Bronchial epithelial cell (primary cell): ENCODE data around the gene C15orf61. TPM values are rescaled to one million over a fixed set of nuclear protein-coding genes. Genes with fewer than 3 reads are reported as not detected.
A peak's percentile ranks its signal among the peaks of the same experiment; 100 is the strongest.

Experiments
- DNase-seq: peaks from one replicate; pipeline ENCODE4 v3.0.0-alpha.2; 2010; ENCODE audit warnings: low read depth
- FAIRE-seq: peaks from 2 replicates; lab custom pipeline; 2011; peaks lifted over from hg19 to GRCh38; lab: Jason Lieb, UNC
- H3K27me3 ChIP-seq: 2 replicates; pipeline ENCODE4 v1.5.1; 2011; ENCODE audit warnings: low read length; ENCODE audit not compliant: control insufficient read depth, insufficient read depth
- H3K36me3 ChIP-seq: 2 replicates; pipeline ENCODE4 v1.5.1; 2011; ENCODE audit warnings: low read length; ENCODE audit not compliant: control insufficient read depth, insufficient read depth
- H3K4me3 ChIP-seq: 2 replicates; pipeline ENCODE4 v1.5.1; 2011; ENCODE audit warnings: mild to moderate bottlenecking, low read depth, low read length, control low read depth
- CTCF ChIP-seq: IDR thresholded peaks from 2 replicates; pipeline ENCODE4 v1.5.1; 2011; ENCODE audit warnings: mild to moderate bottlenecking, moderate library complexity, low read length, control low read depth, inconsistent platforms; ENCODE audit not compliant: insufficient read depth, severe bottlenecking
- total RNA-seq: library from RNA; depleted of rRNA; stranded (reverse); fragments of >200 nt; gene quantifications from 2 replicates; pipeline ENCODE4 v1.2.1, GENCODE V29; 2014

Gene C15orf61
- total RNA-seq, 1 donor from 2014 or later = 2.1 TPM

DNA sequence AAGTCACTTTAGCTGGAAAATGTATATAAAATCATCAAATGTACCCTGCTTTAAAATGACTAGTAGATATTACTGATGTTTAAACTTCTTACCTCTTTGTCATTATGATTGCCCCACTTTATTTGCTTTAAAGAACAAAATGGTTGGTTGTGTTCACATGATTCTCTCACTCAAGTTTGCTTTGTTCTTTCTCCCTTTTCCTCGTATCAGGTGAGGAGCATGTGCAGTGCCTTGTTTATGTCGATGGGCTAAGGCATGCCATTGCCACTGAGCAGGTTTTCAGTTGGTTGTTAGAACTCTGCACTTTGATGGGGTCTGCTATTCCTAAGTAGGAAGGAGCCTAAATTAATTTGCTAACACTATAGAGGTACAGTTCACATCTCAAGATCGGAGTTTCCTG is 26.9 kb downstream of the C15orf61 start:
- Histone ChIP-seq H3K4me3 (no peak overlapping the region), H3K36me3 (peaks cover 2% of the 10 kb centered on the region), H3K27me3 (no peaks in the 10 kb centered on the region)
- TF ChIP-seq CTCF = no peak
- DNase-seq (no peak), FAIRE-seq (no peak)

DNA sequence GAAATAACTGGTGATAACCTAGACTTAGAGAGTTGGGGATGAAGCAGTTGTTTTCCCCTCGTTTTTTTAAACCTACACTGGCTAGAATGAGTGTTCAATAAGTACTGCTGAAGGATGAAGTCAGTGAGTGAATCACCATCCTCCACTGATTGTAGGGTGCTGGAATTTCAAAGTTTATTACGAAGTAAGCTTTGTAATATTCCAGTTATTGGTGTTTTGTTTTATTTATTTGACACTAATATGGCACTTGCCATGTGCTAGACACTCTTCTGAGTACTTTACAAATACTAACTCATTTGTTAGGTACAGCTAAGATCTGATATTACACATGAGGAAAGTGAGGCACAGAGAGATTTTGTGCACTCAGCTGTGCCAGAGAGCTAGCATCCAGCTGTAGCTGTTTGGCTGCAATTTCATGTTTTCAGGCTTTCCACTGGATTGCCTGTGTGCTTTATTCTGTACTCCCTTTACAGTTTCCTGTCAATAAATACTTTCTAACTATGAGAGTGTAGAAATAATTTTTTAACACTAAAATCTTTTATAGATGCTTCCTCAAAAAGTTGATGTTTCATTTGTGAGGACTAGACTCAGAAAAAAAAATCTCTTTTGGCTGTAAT is 27.4 kb downstream of the C15orf61 start:
- DNase-seq (peak; percentile 43), FAIRE-seq (no peak)
- TF ChIP-seq CTCF = no peak
- Histone ChIP-seq H3K36me3 (peaks cover 2% of the 10 kb centered on the region), H3K27me3 (no peaks in the 10 kb centered on the region), H3K4me3 (no peak overlapping the region)

DNA sequence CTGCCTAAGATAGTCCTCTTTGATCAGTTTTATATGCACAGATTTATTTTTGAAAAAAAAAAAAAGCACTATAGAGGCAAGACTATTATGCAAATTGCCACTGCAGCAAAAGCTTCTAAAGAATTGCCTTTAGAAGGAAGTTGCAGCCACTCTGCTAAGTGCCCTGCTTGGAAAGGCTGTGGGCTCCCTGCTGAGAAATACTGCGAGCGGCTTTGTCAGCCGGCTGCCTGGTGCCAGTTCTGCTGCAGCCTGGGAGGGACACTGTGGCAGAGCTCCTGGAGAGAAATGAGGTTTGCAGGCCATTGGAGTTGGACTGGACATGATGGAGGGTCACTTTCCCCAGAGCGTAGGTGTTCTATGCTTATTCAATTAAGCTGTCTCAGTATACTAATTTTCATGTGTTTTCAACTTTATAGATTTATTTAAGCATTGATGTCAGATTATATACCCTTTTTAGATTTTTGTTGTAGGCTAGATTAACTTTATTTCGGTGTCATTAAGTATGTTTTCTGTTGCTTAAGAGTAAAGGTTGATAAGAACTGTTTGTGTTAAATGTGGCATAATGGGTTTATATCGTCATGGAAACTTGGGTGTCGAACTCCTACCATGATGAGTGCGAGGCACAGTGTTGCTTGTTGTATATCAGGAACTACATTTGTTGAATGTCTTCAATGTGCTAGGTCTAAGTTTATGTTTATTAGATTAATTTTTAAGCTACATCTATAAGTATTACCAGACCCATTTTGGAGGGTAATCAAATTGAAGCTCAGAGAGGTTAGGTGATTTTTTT is 28.1 kb downstream of the C15orf61 start:
- FAIRE-seq = no peak
- H3K36me3 ChIP-seq = peaks cover 2% of the 10 kb centered on the region
- DNase-seq = no peak
- no peak overlapping the region for H3K4me3 ChIP-seq
- TF ChIP-seq CTCF = no peak
- H3K27me3 ChIP-seq = no peaks in the 10 kb centered on the region

DNA sequence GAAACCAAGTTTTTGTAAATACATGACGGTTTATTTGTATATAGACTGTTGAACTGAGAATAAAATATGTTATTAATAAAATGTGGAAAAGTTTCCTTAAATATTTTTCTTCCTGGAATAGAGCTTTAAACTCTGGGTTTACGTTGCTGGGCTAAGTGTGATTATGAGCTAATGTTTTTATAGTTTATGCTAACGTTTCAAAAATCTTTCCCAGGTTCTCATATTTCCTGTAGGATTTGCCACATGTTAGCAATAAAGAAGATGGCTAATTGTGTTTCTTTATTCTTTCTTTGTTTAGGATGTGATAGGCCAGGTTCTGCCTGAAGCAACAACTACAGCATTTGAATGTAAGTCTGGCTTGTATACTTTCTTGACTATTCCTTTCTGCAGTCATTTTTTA is 28.8 kb downstream of the C15orf61 start:
- TF ChIP-seq CTCF = no peak
- Histone ChIP-seq H3K4me3 (no peak overlapping the region), H3K27me3 (no peaks in the 10 kb centered on the region), H3K36me3 (peaks cover 2% of the 10 kb centered on the region)
- FAIRE-seq = no peak
- no peak for DNase-seq

DNA sequence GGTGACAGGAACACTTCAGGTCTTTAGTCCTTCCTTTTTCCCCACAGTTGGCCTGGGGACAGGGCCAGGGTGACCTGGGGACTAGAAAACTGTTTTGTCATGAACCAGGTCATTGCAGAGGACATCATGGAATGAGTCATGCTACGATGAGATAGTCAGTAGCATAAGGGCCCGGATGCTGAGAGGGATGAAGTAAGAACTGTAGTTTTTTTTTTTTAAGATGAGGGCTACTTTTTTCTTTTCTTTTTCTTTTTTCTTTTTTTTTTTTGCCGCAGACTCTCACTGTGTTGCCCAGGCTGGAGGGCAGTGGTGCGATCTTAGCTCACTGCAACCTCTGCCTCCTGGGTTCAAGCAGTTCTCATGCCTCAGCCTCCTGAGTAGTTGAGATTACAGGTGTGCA is 29.6 kb downstream of the C15orf61 start:
- H3K36me3 ChIP-seq = peaks cover 2% of the 10 kb centered on the region
- H3K27me3 ChIP-seq = no peaks in the 10 kb centered on the region
- FAIRE-seq (no peak), DNase-seq (no peak)
- H3K4me3 ChIP-seq = no peak overlapping the region
- no peak for TF ChIP-seq CTCF
